Activated CD8-positive, alpha-beta T cell treated with anti-CD3 and anti-CD28 coated beads for 36 hours (primary cell): ENCODE results near the gene MCL1. TPM values are rescaled to one million over a fixed set of nuclear protein-coding genes. Genes with fewer than 3 reads are reported as not detected.
"Not testable (repeated sequence)": the region's sequence is repeated elsewhere in the genome, so short reads cannot be mapped to it uniquely, and the experiment has no call there.

Experiments
- ATAC-seq: fragments of 200-7000 bp; cut with Tn5 transposase; one replicate; pipeline ENCODE4 v1.10.0; 2021; ENCODE audit warnings: mild to moderate bottlenecking, moderate library complexity
- CTCF ChIA-PET: fragments of 350-600 bp; sonication (Branson Sonifier 250); formaldehyde crosslinking; loops from one replicate; lab custom pipeline; 2021; ENCODE audit warnings: antibody characterized with exemption; lab: Charles Lee
- POLR2A ChIA-PET: fragments of 350-600 bp; sonication (Branson Sonifier 250); formaldehyde crosslinking; loops from one replicate; lab custom pipeline; 2021; ENCODE audit warnings: antibody characterized with exemption; lab: Charles Lee
- DNase-seq: peaks from one replicate; pipeline ENCODE4 v3.0.0-alpha.2; 2020
- H3K27ac Mint-ChIP-seq: one replicate; pipeline ENCODE4 v1.8.0; 2021; ENCODE audit warnings: mild to moderate bottlenecking, mixed read lengths
- H3K27me3 Mint-ChIP-seq: one replicate; pipeline ENCODE4 v1.8.0; 2021; ENCODE audit warnings: mixed read lengths
- H3K36me3 Mint-ChIP-seq: one replicate; pipeline ENCODE4 v1.8.0; 2021; ENCODE audit warnings: low read depth, mixed read lengths
- H3K4me1 Mint-ChIP-seq: one replicate; pipeline ENCODE4 v1.8.0; 2021; ENCODE audit warnings: low read depth, mixed read lengths
- H3K4me3 Mint-ChIP-seq: one replicate; pipeline ENCODE4 v1.8.0; 2021; ENCODE audit warnings: mild to moderate bottlenecking, moderate library complexity, mixed read lengths
- H3K9me3 Mint-ChIP-seq: one replicate; pipeline ENCODE4 v1.8.0; 2021; ENCODE audit warnings: mixed read lengths
- intact Hi-C: fragments of 100-400 bp; cut with micrococcal nuclease; formaldehyde crosslinking; loops from one replicate; pipeline ENCODE4 v1.10.0; 2022
- total RNA-seq, 2 experiments: library from RNA; stranded (reverse); gene quantifications; one replicate each; pipeline ENCODE4 v1.2.3, GENCODE V29; 2021
- TF ChIP-seq, protein P1 (sequence below): fragments of 200-600 bp; IDR thresholded peaks from one replicate; pipeline ENCODE4 v1.8.0; 2022; ENCODE audit warnings: antibody characterized with exemption, mild to moderate bottlenecking

MCL1 gene
- total RNA-seq, 2 experiments from 2014 or later: 207 TPM

DNA sequence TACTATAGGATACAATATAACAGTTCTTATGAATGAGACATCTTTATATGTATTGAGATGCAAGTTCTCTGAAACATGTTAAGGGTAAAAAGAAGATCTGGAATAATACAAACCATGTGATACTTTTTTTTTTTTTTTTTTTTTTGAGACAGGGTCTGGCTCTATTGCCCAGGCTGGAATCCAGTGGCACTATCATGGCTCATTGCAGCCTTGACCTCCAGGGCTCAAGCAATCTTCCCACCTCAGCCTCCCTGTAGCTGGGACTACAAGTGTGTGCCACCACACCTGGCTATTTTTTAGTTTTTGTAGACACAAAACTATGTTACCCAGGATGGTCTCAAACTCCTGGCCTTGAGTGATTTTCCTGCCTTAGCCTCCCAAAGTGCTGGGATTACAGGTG lies 22.1 kb upstream of the MCL1 start:
- no peak for DNase-seq
- Mint-ChIP-seq H3K4me3 (no peak overlapping the region), H3K9me3 (no peaks in the 10 kb centered on the region), H3K36me3 (peaks cover 11% of the 10 kb centered on the region), H3K27me3 (no peaks in the 10 kb centered on the region), H3K4me1 (peaks cover 11% of the 10 kb centered on the region), H3K27ac (no peak overlapping the region)
- intact Hi-C loops: no loop called here
- TF ChIP-seq, protein P1, sequence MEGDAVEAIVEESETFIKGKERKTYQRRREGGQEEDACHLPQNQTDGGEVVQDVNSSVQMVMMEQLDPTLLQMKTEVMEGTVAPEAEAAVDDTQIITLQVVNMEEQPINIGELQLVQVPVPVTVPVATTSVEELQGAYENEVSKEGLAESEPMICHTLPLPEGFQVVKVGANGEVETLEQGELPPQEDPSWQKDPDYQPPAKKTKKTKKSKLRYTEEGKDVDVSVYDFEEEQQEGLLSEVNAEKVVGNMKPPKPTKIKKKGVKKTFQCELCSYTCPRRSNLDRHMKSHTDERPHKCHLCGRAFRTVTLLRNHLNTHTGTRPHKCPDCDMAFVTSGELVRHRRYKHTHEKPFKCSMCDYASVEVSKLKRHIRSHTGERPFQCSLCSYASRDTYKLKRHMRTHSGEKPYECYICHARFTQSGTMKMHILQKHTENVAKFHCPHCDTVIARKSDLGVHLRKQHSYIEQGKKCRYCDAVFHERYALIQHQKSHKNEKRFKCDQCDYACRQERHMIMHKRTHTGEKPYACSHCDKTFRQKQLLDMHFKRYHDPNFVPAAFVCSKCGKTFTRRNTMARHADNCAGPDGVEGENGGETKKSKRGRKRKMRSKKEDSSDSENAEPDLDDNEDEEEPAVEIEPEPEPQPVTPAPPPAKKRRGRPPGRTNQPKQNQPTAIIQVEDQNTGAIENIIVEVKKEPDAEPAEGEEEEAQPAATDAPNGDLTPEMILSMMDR: no peak
- ChIA-PET CTCF (interaction anchor here (1.3 kb wide), 1 partner anchor 41 kb away, joined by 3 read pairs; no protein-coding TSS in a partner anchor), POLR2A (interaction anchor here (30.2 kb wide), 1 partner anchor 32 kb away, joined by 678 read pairs; the partner anchor contains the start of gene MCL1)
- ATAC-seq: no peak

DNA sequence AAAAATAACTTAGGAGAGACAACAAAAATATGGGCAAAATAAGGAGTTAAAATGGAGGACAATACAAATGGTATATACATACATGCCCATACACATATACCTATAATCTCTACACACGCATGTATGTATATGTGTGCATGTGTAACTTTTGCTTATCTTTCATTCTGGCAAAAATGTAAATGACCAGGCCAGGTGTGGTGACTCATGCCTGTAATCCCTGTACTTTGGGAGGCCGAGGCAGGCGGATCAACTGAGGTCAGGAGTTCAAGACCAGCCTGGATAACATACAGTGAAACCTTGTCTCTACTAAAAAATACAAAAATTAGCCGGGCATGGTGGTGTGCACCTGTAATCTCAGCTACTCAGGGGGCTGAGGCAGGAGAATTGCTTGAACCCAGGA lies 18.9 kb upstream of the MCL1 start:
- DNase-seq, H3K9me3 Mint-ChIP-seq, H3K27ac Mint-ChIP-seq, CTCF ChIA-PET, H3K4me1 Mint-ChIP-seq, H3K4me3 Mint-ChIP-seq, H3K36me3 Mint-ChIP-seq, ATAC-seq, H3K27me3 Mint-ChIP-seq, intact Hi-C loops, POLR2A ChIA-PET: not testable (repeated sequence)

DNA sequence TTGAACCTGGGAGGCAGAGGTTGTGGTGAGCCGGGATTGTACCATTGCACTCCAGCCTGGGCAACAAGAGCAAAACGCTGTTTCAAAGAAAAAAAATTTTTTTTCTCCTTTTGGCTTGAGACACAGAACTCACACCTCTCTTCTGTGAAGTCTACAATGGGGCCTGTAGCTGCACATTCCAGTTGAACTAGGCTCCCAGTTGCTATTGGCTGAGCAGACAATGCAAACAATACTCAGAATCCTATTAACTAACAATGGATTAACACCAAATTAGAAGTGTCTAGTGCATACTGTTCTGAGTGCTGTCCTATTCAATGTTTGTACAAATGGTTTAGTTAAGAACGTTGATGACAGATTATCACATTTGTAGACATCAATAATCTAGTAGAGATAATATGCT lies 17.6 kb upstream of the MCL1 start:
- H3K27me3 Mint-ChIP-seq: no peaks in the 10 kb centered on the region
- POLR2A ChIA-PET: interaction anchor here (1.3 kb wide), 1 partner anchor 12 kb away, joined by 4 read pairs; no protein-coding TSS in a partner anchor
- DNase-seq (no peak), ATAC-seq (no peak)
- peaks cover 3% of the 10 kb centered on the region for H3K36me3 Mint-ChIP-seq
- no peaks in the 10 kb centered on the region for H3K9me3 Mint-ChIP-seq
- intact Hi-C loops: no loop called here
- H3K27ac Mint-ChIP-seq: no peak overlapping the region
- H3K4me3 Mint-ChIP-seq: no peak overlapping the region
- TF ChIP-seq, protein P1: no peak
- peaks cover 2% of the 10 kb centered on the region for H3K4me1 Mint-ChIP-seq
- CTCF ChIA-PET: no interaction called here

DNA sequence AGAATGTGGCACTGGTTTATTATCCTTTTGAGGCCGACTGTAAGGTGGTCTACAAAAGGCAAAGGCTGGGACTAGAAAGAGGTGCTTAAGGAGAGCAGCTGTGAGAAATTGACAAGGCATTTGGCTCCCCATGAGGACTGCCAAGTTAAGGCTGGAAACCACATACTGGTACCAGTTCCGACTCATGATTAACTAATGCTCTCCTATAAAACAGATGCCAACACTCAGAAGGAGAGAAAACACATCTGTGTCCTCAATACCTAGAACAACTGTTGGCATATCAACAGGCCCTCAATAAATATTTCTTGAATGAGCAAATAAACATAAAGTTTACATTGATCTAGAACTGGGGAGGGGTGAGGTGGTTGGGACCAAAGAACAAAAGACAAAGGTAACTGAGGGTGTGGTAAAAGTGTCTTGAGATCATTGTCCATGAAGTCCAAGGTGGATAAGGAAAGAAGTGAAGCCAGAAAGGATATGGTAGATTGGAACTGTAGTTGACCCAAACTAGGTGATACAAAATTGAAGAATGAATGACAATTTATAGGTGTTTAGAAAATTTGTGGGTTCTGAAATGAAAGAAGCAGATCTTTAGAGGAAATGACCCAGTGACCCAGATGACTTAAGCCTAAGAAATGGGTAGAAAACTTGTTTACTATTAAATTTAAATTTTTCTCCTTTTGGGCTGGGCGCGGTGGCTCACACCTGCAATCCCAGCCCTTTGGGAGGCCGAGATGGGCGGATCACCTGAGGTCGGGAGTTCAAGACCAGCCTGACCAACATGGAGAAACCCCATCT lies 16.9 kb upstream of the MCL1 start:
- peak overlapping the region; percentile 2 for H3K27ac Mint-ChIP-seq
- H3K4me1 Mint-ChIP-seq: peaks cover 2% of the 10 kb centered on the region
- POLR2A ChIA-PET: interaction anchor here (1.3 kb wide), 1 partner anchor 11 kb away, joined by 4 read pairs; no protein-coding TSS in a partner anchor
- DNase-seq (no peak), ATAC-seq (no peak)
- no peaks in the 10 kb centered on the region for H3K9me3 Mint-ChIP-seq
- no peak overlapping the region for H3K4me3 Mint-ChIP-seq
- CTCF ChIA-PET: no interaction called here
- TF ChIP-seq, protein P1: no peak
- intact Hi-C loops: no loop called here
- H3K36me3 Mint-ChIP-seq: peaks cover 3% of the 10 kb centered on the region
- no peaks in the 10 kb centered on the region for H3K27me3 Mint-ChIP-seq

DNA sequence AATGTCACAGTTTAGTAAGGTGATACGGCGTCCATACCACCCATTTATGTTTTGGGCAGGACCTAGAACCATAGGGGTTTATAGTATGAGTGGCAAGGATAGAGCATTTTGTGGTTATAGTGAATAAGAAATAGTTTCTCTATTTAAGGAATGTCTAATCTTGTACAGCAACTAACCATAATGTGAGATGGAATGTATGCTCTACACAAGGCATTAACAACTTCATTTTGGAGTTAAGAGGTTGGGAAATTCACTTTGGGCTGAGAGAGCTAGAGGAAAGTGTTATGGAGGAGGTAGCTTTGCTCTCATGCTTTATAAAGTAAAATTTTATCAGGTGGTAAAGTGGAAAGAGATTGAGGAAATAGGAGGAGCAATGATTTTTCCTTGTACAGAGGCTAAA lies 3.0 kb upstream of the MCL1 start:
- ATAC-seq (no peak), DNase-seq (no peak)
- no peak overlapping the region for H3K4me3 Mint-ChIP-seq
- H3K4me1 Mint-ChIP-seq: peaks cover 15% of the 10 kb centered on the region
- no peak overlapping the region for H3K27ac Mint-ChIP-seq
- peaks cover 18% of the 10 kb centered on the region for H3K36me3 Mint-ChIP-seq
- CTCF ChIA-PET: interaction anchor here (1.4 to 15.9 kb wide), 2 partner anchors 21 to 39 kb away, joined by 4 to 237 read pairs; no protein-coding TSS in a partner anchor
- POLR2A ChIA-PET: interaction anchor here (0.7 to 16.9 kb wide), 2 partner anchors 18 to 27 kb away, joined by 3 to 542 read pairs; no protein-coding TSS in a partner anchor
- H3K27me3 Mint-ChIP-seq: no peaks in the 10 kb centered on the region
- TF ChIP-seq, protein P1: no peak
- intact Hi-C loops: no loop called here
- no peaks in the 10 kb centered on the region for H3K9me3 Mint-ChIP-seq

DNA sequence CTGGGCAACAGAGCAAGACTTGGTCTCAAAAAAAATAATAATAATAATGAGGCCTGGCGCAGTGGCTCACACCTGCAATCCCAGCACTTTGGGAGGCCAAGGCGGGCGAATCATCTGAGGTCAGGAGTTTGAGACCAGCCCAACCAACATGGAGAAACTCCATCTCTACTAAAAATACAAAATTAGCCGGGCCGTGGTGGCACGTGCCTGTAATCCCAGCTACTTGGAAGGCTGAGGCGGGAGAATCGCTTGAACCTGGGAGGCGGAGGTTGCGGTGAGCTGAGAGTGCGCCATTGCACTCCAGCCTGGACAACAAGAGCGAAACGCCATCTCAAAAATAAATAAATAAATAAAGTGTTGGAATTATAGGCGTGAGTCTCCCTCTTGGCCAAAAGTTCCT lies 2.6 kb upstream of the MCL1 start:
- ATAC-seq, H3K27me3 Mint-ChIP-seq, DNase-seq, H3K4me3 Mint-ChIP-seq, H3K27ac Mint-ChIP-seq, intact Hi-C loops, H3K9me3 Mint-ChIP-seq: not testable (repeated sequence)
- ChIA-PET CTCF (interaction anchor here (1.4 to 15.9 kb wide), 2 partner anchors 20 to 39 kb away, joined by 4 to 237 read pairs; no protein-coding TSS in a partner anchor), POLR2A (interaction anchor here (0.6 to 16.9 kb wide), 2 partner anchors 18 to 166 kb away, joined by 3 to 542 read pairs; no protein-coding TSS in a partner anchor)
- H3K4me1 Mint-ChIP-seq: peaks cover 15% of the 10 kb centered on the region
- peaks cover 22% of the 10 kb centered on the region for H3K36me3 Mint-ChIP-seq

DNA sequence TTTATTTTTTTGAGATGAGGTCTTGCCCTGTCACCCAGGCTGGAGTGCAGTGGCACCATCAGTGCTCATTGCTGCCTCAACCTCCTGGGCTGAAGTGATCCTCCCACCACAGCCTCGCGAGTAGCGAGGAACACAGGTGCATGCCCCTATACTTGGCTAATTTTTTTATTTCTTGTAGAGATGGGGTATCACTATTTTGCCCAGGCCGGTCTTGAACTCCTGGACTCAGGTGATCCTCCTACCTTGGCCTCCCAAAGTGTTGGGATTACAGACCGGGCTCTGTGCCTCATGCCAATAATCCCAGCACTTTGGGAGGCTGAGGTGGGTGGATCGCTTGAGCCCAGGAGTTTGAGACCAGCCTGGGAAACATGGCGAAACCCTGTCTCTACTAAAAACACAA lies 2.0 kb upstream of the MCL1 start:
- ChIA-PET CTCF (interaction anchor here (0.8 to 15.9 kb wide), 5 partner anchors 20 to 39 kb away, joined by 3 to 237 read pairs (median 4); no protein-coding TSS in a partner anchor), POLR2A (interaction anchor here (0.6 to 24.5 kb wide), 4 partner anchors 8 to 166 kb away, joined by 3 to 678 read pairs (median 272); partner anchors contain the start of gene ENSA)
- H3K27me3 Mint-ChIP-seq, H3K4me3 Mint-ChIP-seq, DNase-seq, H3K27ac Mint-ChIP-seq, ATAC-seq, H3K9me3 Mint-ChIP-seq, intact Hi-C loops: not testable (repeated sequence)
- Mint-ChIP-seq H3K36me3 (peaks cover 28% of the 10 kb centered on the region), H3K4me1 (peaks cover 15% of the 10 kb centered on the region)
